ENCODE results near the gene PPIL4. TPM values are rescaled to one million over a fixed set of nuclear protein-coding genes. Genes with fewer than 3 reads are reported as not detected.
A peak's percentile ranks its signal among the peaks of the same experiment; 100 is the strongest.

The PPIL4 gene
- total RNA-seq, 1 experiment from 2014 or later = 22.6 TPM

- CTCF ChIA-PET = interaction anchor here (0.7 kb wide), 1 partner anchor 35 kb away, joined by 3 read pairs; no protein-coding TSS in a partner anchor
- Mint-ChIP-seq H3K27ac (ENCODE audit: unreplicated experiment) (no peak overlapping the region), H3K27me3 (ENCODE audit: unreplicated experiment) (peaks cover 26% of the 10 kb centered on the region), H3K4me3 (ENCODE audit: low read depth, unreplicated experiment) (no peak overlapping the region), H3K9me3 (ENCODE audit: low read depth, unreplicated experiment) (no peaks in the 10 kb centered on the region), H3K36me3 (ENCODE audit: insufficient read depth, unreplicated experiment) (peaks cover 10% of the 10 kb centered on the region), H3K4me1 (ENCODE audit: low read depth, unreplicated experiment) (no peaks in the 10 kb centered on the region)
- no TSS peak for BruUV-seq (replicated peaks)
- intact Hi-C loops (cut with micrococcal nuclease; ENCODE audit: unreplicated experiment) = loop anchor here (1.0 kb wide), 1 partner anchor 39 kb away; no protein-coding TSS in a partner anchor
- peak; percentile 37 for DNase-seq
- TF ChIP-seq CTCF (IDR thresholded peaks at IDR 0.05; ENCODE audit: unreplicated experiment) = no peak
Observed at GRCh38 chr6:149560736-149561135, 14.9 kb upstream of the PPIL4 start.

GRCh38 chr6:149559389-149559788 lies 13.5 kb upstream of the PPIL4 start:
- peaks cover 26% of the 10 kb centered on the region for H3K27me3 Mint-ChIP-seq (ENCODE audit: unreplicated experiment)
- H3K9me3 Mint-ChIP-seq (ENCODE audit: low read depth, unreplicated experiment) = no peaks in the 10 kb centered on the region

GRCh38 chr6:149558029-149558428 lies 12.2 kb upstream of the PPIL4 start:
- no peak for TF ChIP-seq CTCF (IDR thresholded peaks at IDR 0.05; ENCODE audit: unreplicated experiment)
- peaks cover 26% of the 10 kb centered on the region for H3K27me3 Mint-ChIP-seq (ENCODE audit: unreplicated experiment)
- no peaks in the 10 kb centered on the region for H3K9me3 Mint-ChIP-seq (ENCODE audit: low read depth, unreplicated experiment)
- no peaks in the 10 kb centered on the region for H3K36me3 Mint-ChIP-seq (ENCODE audit: insufficient read depth, unreplicated experiment)
- DNase-seq = no peak
- BruUV-seq (replicated peaks) = no TSS peak
- H3K27ac Mint-ChIP-seq (ENCODE audit: unreplicated experiment) = no peak overlapping the region
- H3K4me1 Mint-ChIP-seq (ENCODE audit: low read depth, unreplicated experiment) = no peaks in the 10 kb centered on the region
- intact Hi-C loops (cut with micrococcal nuclease; ENCODE audit: unreplicated experiment) = no loop called here
- H3K4me3 Mint-ChIP-seq (ENCODE audit: low read depth, unreplicated experiment) = no peak overlapping the region
- CTCF ChIA-PET = no interaction called here

More at GRCh38 chr6:149559389-149559788, 13.5 kb upstream of the PPIL4 start:
- no peaks in the 10 kb centered on the region for H3K36me3 Mint-ChIP-seq (ENCODE audit: insufficient read depth, unreplicated experiment)
- TF ChIP-seq CTCF (IDR thresholded peaks at IDR 0.05; ENCODE audit: unreplicated experiment) = no peak
- intact Hi-C loops (cut with micrococcal nuclease; ENCODE audit: unreplicated experiment) = no loop called here
- H3K4me1 Mint-ChIP-seq (ENCODE audit: low read depth, unreplicated experiment) = no peaks in the 10 kb centered on the region
- DNase-seq = no peak
- BruUV-seq (replicated peaks) = no TSS peak
- CTCF ChIA-PET = no interaction called here
- H3K27ac Mint-ChIP-seq (ENCODE audit: unreplicated experiment) = no peak overlapping the region
- no peak overlapping the region for H3K4me3 Mint-ChIP-seq (ENCODE audit: low read depth, unreplicated experiment)

- Mint-ChIP-seq H3K27me3 (ENCODE audit: unreplicated experiment) (peaks cover 21% of the 10 kb centered on the region), H3K4me3 (ENCODE audit: low read depth, unreplicated experiment) (no peak overlapping the region), H3K36me3 (ENCODE audit: insufficient read depth, unreplicated experiment) (peaks cover 2% of the 10 kb centered on the region), H3K4me1 (ENCODE audit: low read depth, unreplicated experiment) (no peaks in the 10 kb centered on the region), H3K27ac (ENCODE audit: unreplicated experiment) (no peak overlapping the region), H3K9me3 (ENCODE audit: low read depth, unreplicated experiment) (no peaks in the 10 kb centered on the region)
- no TSS peak for BruUV-seq (replicated peaks)
- CTCF ChIA-PET = interaction anchor here (1.3 kb wide), 1 partner anchor 12 kb away, joined by 3 read pairs; no protein-coding TSS in a partner anchor
- no peak for DNase-seq
- no peak for TF ChIP-seq CTCF (IDR thresholded peaks at IDR 0.05; ENCODE audit: unreplicated experiment)
- intact Hi-C loops (cut with micrococcal nuclease; ENCODE audit: unreplicated experiment) = no loop called here
Observed at GRCh38 chr6:149551920-149552319, 6.1 kb upstream of the PPIL4 start.
